Mesenchymal stem cell (in vitro differentiated cells and primary cell): ENCODE data around the gene KCNH2.

Source experiments
- DNase-seq: peaks from one replicate; pipeline ENCODE4 v3.0.0-alpha.2; 2013
- H2AFZ ChIP-seq: one replicate; pipeline ENCODE4 v1.6.1; 2013; ENCODE audit warnings: low read depth, mild to moderate bottlenecking, control low read depth, inconsistent platforms, low read length, moderate library complexity
- H2AK5ac ChIP-seq: 2 replicates; pipeline ENCODE4 v1.6.1; 2013; ENCODE audit warnings: low read length, moderate library complexity, mild to moderate bottlenecking, inconsistent platforms; ENCODE audit not compliant: severe bottlenecking
- H2BK120ac ChIP-seq: one replicate; pipeline ENCODE4 v1.6.1; 2013; ENCODE audit warnings: low read depth, mild to moderate bottlenecking, inconsistent platforms, low read length, moderate library complexity
- H2BK12ac ChIP-seq, 2 experiments: one replicate each; pipeline ENCODE4 v1.6.1; 2013; ENCODE audit warnings: inconsistent platforms in 2 of 2, low read length in 2 of 2, mild to moderate bottlenecking in 2 of 2, moderate library complexity in 2 of 2, control low read depth in 1 of 2
- H2BK15ac ChIP-seq: one replicate; pipeline ENCODE4 v1.6.1; 2013; ENCODE audit warnings: mild to moderate bottlenecking, low read depth, inconsistent platforms; ENCODE audit not compliant: poor library complexity, severe bottlenecking
- H2BK5ac ChIP-seq: 2 replicates; pipeline ENCODE4 v1.6.1; 2013; ENCODE audit warnings: low read depth, mild to moderate bottlenecking, low read length, control low read depth, inconsistent platforms; ENCODE audit not compliant: poor library complexity, severe bottlenecking
- H3K14ac ChIP-seq, 2 experiments: one replicate each; pipeline ENCODE4 v1.6.1; 2013; ENCODE audit warnings: inconsistent platforms in 2 of 2, low read length in 2 of 2, control low read depth in 1 of 2, mild to moderate bottlenecking in 1 of 2, moderate library complexity in 1 of 2
- H3K18ac ChIP-seq, 2 experiments: one replicate each; pipeline ENCODE4 v1.6.1; 2013; ENCODE audit warnings: inconsistent platforms in 2 of 2, low read length in 2 of 2, control low read depth in 1 of 2, low read depth in 1 of 2, mild to moderate bottlenecking in 1 of 2
- H3K23ac ChIP-seq, 2 experiments: one replicate each; pipeline ENCODE4 v1.6.1; 2013; ENCODE audit warnings: inconsistent platforms in 2 of 2, low read length in 2 of 2, mild to moderate bottlenecking in 2 of 2, moderate library complexity in 2 of 2, control low read depth in 1 of 2
- H3K27ac ChIP-seq: 2 replicates; pipeline ENCODE4 v1.5.1; 2013; ENCODE audit warnings: mild to moderate bottlenecking, moderate library complexity, low read length, control low read depth, inconsistent platforms; ENCODE audit not compliant: poor library complexity, severe bottlenecking
- H3K27me3 ChIP-seq, 2 experiments: 2 replicates each; pipeline versions ENCODE4 v1.6.1 to v1.7.0; 2013; ENCODE audit warnings: low read length in 2 of 2, mild to moderate bottlenecking in 2 of 2, moderate library complexity in 2 of 2, control low read depth in 1 of 2, inconsistent platforms in 1 of 2; ENCODE audit not compliant: control insufficient read depth in 1 of 2, insufficient read depth in 1 of 2
- H3K36me3 ChIP-seq, 2 experiments: 2 replicates each; pipeline versions ENCODE4 v1.6.1 to v1.7.0; 2013; ENCODE audit warnings: low read length in 2 of 2, control low read depth in 1 of 2, inconsistent platforms in 1 of 2, low read depth in 1 of 2, mild to moderate bottlenecking in 1 of 2; ENCODE audit not compliant: insufficient read depth in 2 of 2, control insufficient read depth in 1 of 2
- H3K4ac ChIP-seq, 2 experiments: one replicate each; pipeline ENCODE4 v1.6.1; 2013; ENCODE audit warnings: inconsistent platforms in 2 of 2, low read length in 2 of 2, mild to moderate bottlenecking in 2 of 2, moderate library complexity in 2 of 2, control low read depth in 1 of 2, low read depth in 1 of 2
- H3K4me1 ChIP-seq: 2 replicates; pipeline ENCODE4 v1.6.1; 2013; ENCODE audit warnings: low read depth, low read length, control low read depth; ENCODE audit not compliant: control insufficient read depth, insufficient read depth
- H3K4me2 ChIP-seq: 2 replicates; pipeline ENCODE4 v1.6.1; 2013; ENCODE audit warnings: low read length, mild to moderate bottlenecking, inconsistent platforms; ENCODE audit not compliant: poor library complexity, severe bottlenecking
- H3K4me3 ChIP-seq, 2 experiments: 2 replicates each; pipeline versions ENCODE4 v1.5.1 to v1.7.0; 2013; ENCODE audit warnings: low read length in 2 of 2, mild to moderate bottlenecking in 2 of 2, control low read depth in 1 of 2, low read depth in 1 of 2; ENCODE audit not compliant: insufficient read depth in 1 of 2
- H3K79me1 ChIP-seq: replicated peaks from 2 replicates; pipeline ENCODE4 v1.6.1; 2013; ENCODE audit warnings: mild to moderate bottlenecking, control low read depth, low read length, inconsistent platforms; ENCODE audit not compliant: poor library complexity, severe bottlenecking
- H3K9ac ChIP-seq: 2 replicates; pipeline ENCODE4 v1.7.0; 2013; ENCODE audit warnings: mild to moderate bottlenecking, low read length, moderate library complexity
- H3K9me3 ChIP-seq: 2 replicates; pipeline ENCODE4 v1.7.0; 2013; ENCODE audit warnings: mild to moderate bottlenecking, low read length; ENCODE audit not compliant: control insufficient read depth
- H4K8ac ChIP-seq: one replicate; pipeline ENCODE4 v1.6.1; 2013; ENCODE audit warnings: inconsistent platforms, mild to moderate bottlenecking, low read length, moderate library complexity
- H4K91ac ChIP-seq: one replicate; pipeline ENCODE4 v1.6.1; 2013; ENCODE audit warnings: mild to moderate bottlenecking, low read length, inconsistent platforms
- WGBS: methylation state at CpG from one replicate; pipeline ENCODE4 v1.1.7; 2013; ENCODE audit warnings: mixed read lengths; 5-methylcytosine and 5-hydroxymethylcytosine counted together

KCNH2 gene

GRCh38 chr7:150947241-150947745 lies 30.8 kb downstream of the KCNH2 start:
- Histone ChIP-seq H4K8ac (no peak overlapping the region), H3K79me1 (no peaks in the 10 kb centered on the region), H2BK5ac (no peak overlapping the region), H3K4ac (no peak overlapping the region), H3K4me1 (peaks cover 9% of the 10 kb centered on the region), H4K91ac (no peak overlapping the region), H3K27ac (no peak overlapping the region), H2AK5ac (no peak overlapping the region), H3K27me3 (peaks cover 11 to 46% of the 10 kb centered on the region in 2 experiments), H3K9me3 (no peaks in the 10 kb centered on the region), H3K9ac (no peak overlapping the region), H2BK15ac (no peak overlapping the region), H2BK120ac (no peak overlapping the region), H3K4me3 (no peak overlapping the region), H3K23ac (no peak overlapping the region), H3K36me3 (no peaks in the 10 kb centered on the region), H3K18ac (no peak overlapping the region), H3K14ac (no peak overlapping the region), H2BK12ac (no peak overlapping the region), H2AFZ (no peak overlapping the region), H3K4me2 (no peak overlapping the region)
- no peak for DNase-seq
- 27% methylated on average over 23 of the region's 31 CpGs for WGBS

- Histone ChIP-seq H3K9ac (no peak overlapping the region), H3K4me2 (no peak overlapping the region), H3K14ac (no peak overlapping the region), H2BK12ac (no peak overlapping the region), H3K79me1 (no peaks in the 10 kb centered on the region), H3K27me3 (peaks cover 11 to 53% of the 10 kb centered on the region in 2 experiments), H3K9me3 (no peaks in the 10 kb centered on the region), H2BK120ac (no peak overlapping the region), H3K27ac (no peak overlapping the region), H3K4me1 (peaks cover 9% of the 10 kb centered on the region), H2AK5ac (no peak overlapping the region), H2AFZ (no peak overlapping the region), H3K4me3 (no peak overlapping the region), H3K4ac (no peak overlapping the region), H3K18ac (no peak overlapping the region), H3K36me3 (no peaks in the 10 kb centered on the region), H2BK5ac (no peak overlapping the region), H2BK15ac (no peak overlapping the region), H4K91ac (no peak overlapping the region), H3K23ac (no peak overlapping the region), H4K8ac (no peak overlapping the region)
- no peak for DNase-seq
- WGBS, result 70% methylated on average over 25 of the region's 27 CpGs
Measured at GRCh38 chr7:150946421-150947240, 31.5 kb downstream of the KCNH2 start.

GRCh38 chr7:150945853-150946420 lies 32.2 kb downstream of the KCNH2 start:
- Histone ChIP-seq H3K4me2 (no peak overlapping the region), H3K27ac (no peak overlapping the region), H4K8ac (no peak overlapping the region), H3K18ac (no peak overlapping the region), H2AFZ (no peak overlapping the region), H2BK12ac (no peak overlapping the region), H3K14ac (no peak overlapping the region), H3K23ac (no peak overlapping the region), H2BK5ac (no peak overlapping the region), H3K27me3 (peaks cover 11 to 59% of the 10 kb centered on the region in 2 experiments), H3K4me1 (peaks cover 9% of the 10 kb centered on the region), H3K4me3 (no peak overlapping the region), H3K9ac (no peak overlapping the region), H3K36me3 (no peaks in the 10 kb centered on the region), H2BK15ac (peak overlapping the region; percentile 41), H3K4ac (no peak overlapping the region), H2BK120ac (no peak overlapping the region), H4K91ac (no peak overlapping the region), H3K79me1 (no peaks in the 10 kb centered on the region), H3K9me3 (no peaks in the 10 kb centered on the region), H2AK5ac (no peak overlapping the region)
- WGBS, result 83% methylated on average over 17 of the region's 17 CpGs
- no peak for DNase-seq

- Histone ChIP-seq H4K91ac (peak overlapping the region; percentile 44), H3K23ac (peak overlapping the region in 1 of 2 experiments; percentile 6), H3K4ac (no peak overlapping the region), H3K4me3 (no peak overlapping the region), H3K4me1 (peaks cover 9% of the 10 kb centered on the region), H2BK15ac (no peak overlapping the region), H3K14ac (no peak overlapping the region), H2BK5ac (no peak overlapping the region), H3K4me2 (no peak overlapping the region), H4K8ac (no peak overlapping the region), H2BK120ac (no peak overlapping the region), H3K9ac (no peak overlapping the region), H3K27me3 (peaks cover 11 to 65% of the 10 kb centered on the region in 2 experiments), H3K79me1 (no peaks in the 10 kb centered on the region), H2AFZ (no peak overlapping the region), H3K9me3 (no peaks in the 10 kb centered on the region), H3K18ac (no peak overlapping the region), H2BK12ac (no peak overlapping the region), H2AK5ac (no peak overlapping the region), H3K36me3 (no peaks in the 10 kb centered on the region), H3K27ac (no peak overlapping the region)
- no peak for DNase-seq
- WGBS, result 65% methylated on average over 19 of the region's 19 CpGs
Measured at GRCh38 chr7:150945171-150945852, 32.8 kb downstream of the KCNH2 start.
